Nephron (organoid): Measurements from ENCODE around the gene ZCCHC2.

Experiments used
- H3K27ac Mint-ChIP-seq, 3 experiments: 2 replicates each; pipeline ENCODE4 v1.8.0; 2020; ENCODE audit warnings: mixed read lengths in 3 of 3, mild to moderate bottlenecking in 2 of 3, moderate library complexity in 1 of 3
- H3K27me3 Mint-ChIP-seq: 2 replicates; pipeline ENCODE4 v1.8.0; 2021; ENCODE audit warnings: low read depth, mild to moderate bottlenecking, moderate library complexity, mixed read lengths
- H3K36me3 Mint-ChIP-seq: 2 replicates; pipeline ENCODE4 v1.8.0; 2020; ENCODE audit warnings: low read depth, mixed read lengths
- H3K4me1 Mint-ChIP-seq: 2 replicates; pipeline ENCODE4 v1.8.0; 2020; ENCODE audit warnings: mixed read lengths
- H3K4me3 Mint-ChIP-seq, 3 experiments: 2 replicates each; pipeline ENCODE4 v1.8.0; 2020; ENCODE audit warnings: mild to moderate bottlenecking in 3 of 3, mixed read lengths in 3 of 3, moderate library complexity in 2 of 3
- H3K9me3 Mint-ChIP-seq: 2 replicates; pipeline ENCODE4 v1.8.0; 2020; ENCODE audit warnings: mixed read lengths
- CTCF ChIP-seq, 3 experiments: fragments of 200-600 bp; sonication (generic); IDR thresholded peaks; one replicate each; pipeline ENCODE4 v1.5.0; 2021; ENCODE audit warnings: antibody characterized with exemption in 3 of 3; ENCODE audit not compliant: unreplicated experiment in 3 of 3

Gene ZCCHC2

GRCh38 chr18:62524440-62525200 lies 1.8 kb downstream of the ZCCHC2 start:
- TF ChIP-seq CTCF (IDR thresholded peaks at IDR 0.05; ENCODE audit: unreplicated experiment in 3 of 3) = no peak
- Mint-ChIP-seq H3K9me3 (no peaks in the 10 kb centered on the region), H3K4me3 (peak overlapping the region; percentile 87 to 94 (median 90)), H3K27ac (peak overlapping the region; percentile 93 to 94 (median 93)), H3K27me3 (peaks cover 21% of the 10 kb centered on the region), H3K4me1 (peaks cover 26% of the 10 kb centered on the region), H3K36me3 (no peaks in the 10 kb centered on the region)

GRCh38 chr18:62525608-62526007 lies 2.8 kb downstream of the ZCCHC2 start:
- Mint-ChIP-seq H3K36me3 (no peaks in the 10 kb centered on the region), H3K27me3 (peaks cover 21% of the 10 kb centered on the region), H3K9me3 (no peaks in the 10 kb centered on the region), H3K4me1 (peaks cover 26% of the 10 kb centered on the region), H3K4me3 (peak overlapping the region; percentile 87 to 94 (median 90)), H3K27ac (peak overlapping the region; percentile 93 to 94 (median 93))
- no peak for TF ChIP-seq CTCF (IDR thresholded peaks at IDR 0.05; ENCODE audit: unreplicated experiment in 3 of 3)

GRCh38 chr18:62526098-62527025 lies 3.5 kb downstream of the ZCCHC2 start:
- Mint-ChIP-seq H3K27me3 (peaks cover 16% of the 10 kb centered on the region), H3K9me3 (no peaks in the 10 kb centered on the region), H3K36me3 (no peaks in the 10 kb centered on the region), H3K27ac (peak overlapping the region; percentile 93 to 94 (median 93)), H3K4me1 (peaks cover 26% of the 10 kb centered on the region), H3K4me3 (peak overlapping the region; percentile 87 to 94 (median 90))
- no peak for TF ChIP-seq CTCF (IDR thresholded peaks at IDR 0.05; ENCODE audit: unreplicated experiment in 3 of 3)

- Mint-ChIP-seq H3K27me3 (peaks cover 9% of the 10 kb centered on the region), H3K27ac (no peak overlapping the region), H3K4me3 (no peak overlapping the region), H3K4me1 (peaks cover 32% of the 10 kb centered on the region), H3K36me3 (no peaks in the 10 kb centered on the region), H3K9me3 (no peaks in the 10 kb centered on the region)
- no peak for TF ChIP-seq CTCF (IDR thresholded peaks at IDR 0.05; ENCODE audit: unreplicated experiment in 3 of 3)
Measured at GRCh38 chr18:62529597-62529996, 6.8 kb downstream of the ZCCHC2 start.

DNA sequence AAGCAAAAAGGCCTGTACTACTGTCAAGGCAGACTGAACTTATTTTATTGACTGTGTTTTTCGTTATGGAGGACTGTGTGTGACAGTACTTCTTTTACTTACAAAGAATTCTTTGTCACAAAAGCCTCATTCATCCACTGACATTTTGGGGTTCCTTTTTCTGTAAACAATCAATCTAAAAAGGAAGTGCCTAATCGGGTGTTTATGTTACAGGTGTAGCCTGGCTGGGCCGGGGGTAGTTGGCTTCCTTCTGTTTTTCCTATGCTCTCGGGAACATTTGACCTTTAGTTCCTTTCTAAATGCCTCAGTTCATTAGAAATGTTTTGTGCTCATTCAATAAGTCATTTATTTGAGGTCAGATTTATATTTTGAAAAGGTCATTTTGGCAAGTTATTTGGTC lies 8.3 kb downstream of the ZCCHC2 start:
- Mint-ChIP-seq H3K9me3 (no peaks in the 10 kb centered on the region), H3K4me1 (peaks cover 22% of the 10 kb centered on the region)
- TF ChIP-seq CTCF (IDR thresholded peaks at IDR 0.05; ENCODE audit: unreplicated experiment in 3 of 3) = no peak

More for the DNA sequence above, 8.3 kb downstream of the ZCCHC2 start:
- H3K27ac Mint-ChIP-seq = peak overlapping the region in 1 of 3 experiments; percentile 14
- H3K4me3 Mint-ChIP-seq = no peak overlapping the region
- H3K27me3 Mint-ChIP-seq = no peaks in the 10 kb centered on the region
- H3K36me3 Mint-ChIP-seq = no peaks in the 10 kb centered on the region
